ENCODE data around the gene PNMA8C.

DNA sequence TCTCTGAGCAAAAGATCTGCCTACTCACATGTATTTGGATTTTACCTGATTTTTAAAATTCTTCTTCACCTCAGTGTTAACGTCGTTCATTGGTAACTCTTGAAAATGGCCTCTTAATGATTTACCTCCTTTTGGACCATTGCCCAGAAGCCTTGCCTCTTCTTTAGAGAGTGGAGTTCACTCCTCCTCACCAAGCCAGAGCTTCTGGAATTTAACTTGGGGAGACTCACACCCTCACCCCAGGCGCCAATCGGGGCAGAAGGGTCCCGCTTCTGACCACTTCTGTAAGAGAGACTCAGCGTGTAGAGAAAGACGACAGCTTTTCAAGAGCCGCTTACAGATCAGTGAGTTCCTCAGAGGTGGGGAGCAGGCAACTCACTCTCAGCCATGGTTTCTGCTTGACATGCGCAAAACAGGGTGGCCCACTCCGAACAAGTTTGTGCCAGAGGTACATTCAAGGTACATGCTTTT lies 2.7 kb downstream of the PNMA8C start:
- TF ChIP-seq GATA3 (IDR thresholded peaks at IDR 0.05; ENCODE audit: low read depth, low read length) (no peak), GATA2 (IDR thresholded peaks at IDR 0.05; ENCODE audit: low read depth, low read length) (no peak)
